HepG2 (cell line): ENCODE data around the gene POU1F1. TPM values are rescaled to one million over a fixed set of nuclear protein-coding genes. Genes with fewer than 3 reads are reported as not detected.

Experiments used
- ARID4A ChIP-seq: sonication (generic); formaldehyde crosslinking; IDR thresholded peaks from 2 replicates; pipeline ENCODE4 v1.5.0; 2020; ENCODE audit warnings: mild to moderate bottlenecking, missing genetic modification reagents, borderline replicate concordance
- HDAC1 ChIP-seq: sonication (generic); formaldehyde crosslinking; IDR thresholded peaks from 2 replicates; pipeline ENCODE4 v1.5.1; 2020; ENCODE audit warnings: mild to moderate bottlenecking, missing genetic modification reagents
- IKZF5 ChIP-seq: IDR thresholded peaks from 2 replicates; pipeline ENCODE4 v1.6.1; 2018; ENCODE audit warnings: missing genetic modification reagents, mild to moderate bottlenecking, missing compliant biosample characterization
- KDM5A ChIP-seq: fragments of 200-600 bp; sonication (generic); IDR thresholded peaks from 2 replicates; pipeline ENCODE4 v1.7.0; 2018; ENCODE audit warnings: antibody characterized with exemption, mild to moderate bottlenecking, low read length, borderline replicate concordance
- MTERF4 ChIP-seq: sonication (generic); formaldehyde crosslinking; IDR thresholded peaks from 2 replicates; pipeline ENCODE4 v1.8.0; 2023; ENCODE audit warnings: mild to moderate bottlenecking, missing genetic modification reagents
- MXD1 ChIP-seq: sonication (generic); formaldehyde crosslinking; IDR thresholded peaks from 2 replicates; pipeline ENCODE4 v1.4.0; 2020; ENCODE audit warnings: mild to moderate bottlenecking, missing genetic modification reagents
- MXD3 ChIP-seq: IDR thresholded peaks from 2 replicates; pipeline ENCODE4 v1.6.1; 2016; ENCODE audit warnings: mild to moderate bottlenecking, missing biosample characterization, missing genetic modification reagents
- NCOA2 ChIP-seq: sonication (generic); formaldehyde crosslinking; IDR thresholded peaks from 2 replicates; pipeline ENCODE4 v1.8.0; 2022; ENCODE audit warnings: inconsistent platforms
- PPARG ChIP-seq: conservative IDR thresholded peaks from 2 replicates; pipeline ENCODE4 v1.6.1; 2016; ENCODE audit warnings: missing biosample characterization, missing genetic modification reagents
- RARA ChIP-seq: IDR thresholded peaks from 2 replicates; pipeline ENCODE4 v1.6.1; 2016; ENCODE audit warnings: missing genetic modification reagents, missing compliant biosample characterization
- WIZ ChIP-seq: sonication (generic); formaldehyde crosslinking; IDR thresholded peaks from 2 replicates; pipeline ENCODE4 v1.5.1; 2020; ENCODE audit warnings: mild to moderate bottlenecking, missing genetic modification reagents
- ZBED4 ChIP-seq: sonication (generic); formaldehyde crosslinking; IDR thresholded peaks from 2 replicates; pipeline ENCODE4 v1.4.0; 2020; ENCODE audit warnings: missing genetic modification reagents, borderline replicate concordance
- ZFY ChIP-seq: sonication (generic); formaldehyde crosslinking; IDR thresholded peaks from 2 replicates; pipeline ENCODE4 v1.4.0; 2020; ENCODE audit warnings: missing genetic modification reagents
- polyA plus RNA-seq, 8 experiments: library from polyadenylated mRNA; depleted of rRNA in 3 of 8; stranded (reverse) in 7 of 8; unstranded in 1 of 8; fragments of >200 nt; fragmentation: Illumina TruSeq in 4 of 8; extraction: Trizol in 4 of 8; gene quantifications; 2 replicates each; pipeline versions ENCODE4 v1.2.1 to v1.2.3, GENCODE V29; 2011 to 2016; ENCODE audit warnings: low read depth in 4 of 8, missing spikeins in 1 of 8, mixed read lengths in 1 of 8; ENCODE audit not compliant: insufficient read depth in 1 of 8
- total RNA-seq, 5 experiments: library from RNA; depleted of rRNA; stranded (reverse); fragments of >200 nt; fragmentation: Illumina TruSeq; extraction: Trizol; gene quantifications; 2 replicates each; pipeline ENCODE4 v1.2.3, GENCODE V29; 2016; ENCODE audit warnings: low read depth in 1 of 5

The POU1F1 gene
- total and polyA plus RNA-seq, 2 of the 13 experiments (the other 11 are each of a cell fraction or from before 2014, with no cell fraction given): not detected

- TF ChIP-seq ARID4A (peak; percentile 79), IKZF5 (CRISPR knock-in tag) (no peak), ZFY (CRISPR knock-in tag) (peak; percentile 82), NCOA2 (CRISPR knock-in tag) (peak; percentile 31; the same call in 1 of the 2 replicates), PPARG (CRISPR knock-in tag) (peak; percentile 25; the same call in 1 of the 2 replicates), KDM5A (peak; percentile 64; the same call in 1 of the 2 replicates), MXD1 (CRISPR knock-in tag) (peak; percentile 59; the same call in 1 of the 2 replicates), MXD3 (CRISPR knock-in tag) (0 out of 2 replicates have a peak, but pooled peaks have one; percentile 59), ZBED4 (CRISPR knock-in tag) (peak; percentile 96), WIZ (peak; percentile 76; the same call in 1 of the 2 replicates), MTERF4 (no peak), HDAC1 (CRISPR knock-in tag) (peak; percentile 73), RARA (CRISPR knock-in tag) (no peak)
Observed at GRCh38 chr3:87227104-87227834, 49.1 kb downstream of the POU1F1 start, which contains the start of gene CHMP2B (continued).
